Measurements from ENCODE around the gene GORASP2. TPM values are rescaled to one million over a fixed set of nuclear protein-coding genes. Genes with fewer than 3 reads are reported as not detected.

Gene GORASP2
- total RNA-seq, 2 donors from 2014 or later, result 58.4 to 69.0 TPM

DNA sequence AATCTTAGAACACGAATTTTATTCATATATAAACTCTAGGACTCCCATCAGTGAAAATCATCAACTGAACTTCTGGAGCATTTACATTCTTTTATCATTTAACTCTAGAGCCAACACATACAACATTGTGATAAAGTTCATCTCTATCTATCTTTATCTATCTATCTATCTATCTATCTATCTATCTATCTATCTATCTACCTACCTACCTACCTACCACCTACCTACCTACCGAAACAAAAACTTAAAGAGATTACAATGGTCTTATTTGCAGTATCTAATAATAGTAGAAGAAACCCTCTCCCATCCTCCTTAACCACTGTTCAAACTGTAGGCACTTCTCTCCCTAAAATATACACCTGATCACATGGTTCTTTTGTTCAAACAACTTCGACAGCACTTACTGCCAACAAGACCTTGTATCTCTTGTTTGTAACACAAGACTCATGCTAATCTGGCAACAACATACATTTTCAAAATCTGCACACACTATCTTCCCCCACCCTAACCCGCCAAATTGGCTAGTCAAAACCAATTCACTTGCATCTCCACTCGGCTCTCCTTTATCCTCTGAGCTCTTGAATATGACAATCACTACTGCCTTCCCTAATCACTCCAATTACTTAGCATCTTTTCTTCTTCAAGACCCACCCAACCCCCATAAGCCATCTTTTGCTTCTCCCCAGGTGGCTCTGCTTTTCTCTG, 69.0 kb downstream of the GORASP2 start:
- Histone ChIP-seq H3K4me1 (no peaks in the 10 kb centered on the region), H3K36me3 (peaks cover 28% of the 10 kb centered on the region), H3K9me3 (no peaks in the 10 kb centered on the region), H3K27ac (no peak overlapping the region), H3K27me3 (no peaks in the 10 kb centered on the region), H3K4me3 (no peak overlapping the region)
- TF ChIP-seq, protein P1, sequence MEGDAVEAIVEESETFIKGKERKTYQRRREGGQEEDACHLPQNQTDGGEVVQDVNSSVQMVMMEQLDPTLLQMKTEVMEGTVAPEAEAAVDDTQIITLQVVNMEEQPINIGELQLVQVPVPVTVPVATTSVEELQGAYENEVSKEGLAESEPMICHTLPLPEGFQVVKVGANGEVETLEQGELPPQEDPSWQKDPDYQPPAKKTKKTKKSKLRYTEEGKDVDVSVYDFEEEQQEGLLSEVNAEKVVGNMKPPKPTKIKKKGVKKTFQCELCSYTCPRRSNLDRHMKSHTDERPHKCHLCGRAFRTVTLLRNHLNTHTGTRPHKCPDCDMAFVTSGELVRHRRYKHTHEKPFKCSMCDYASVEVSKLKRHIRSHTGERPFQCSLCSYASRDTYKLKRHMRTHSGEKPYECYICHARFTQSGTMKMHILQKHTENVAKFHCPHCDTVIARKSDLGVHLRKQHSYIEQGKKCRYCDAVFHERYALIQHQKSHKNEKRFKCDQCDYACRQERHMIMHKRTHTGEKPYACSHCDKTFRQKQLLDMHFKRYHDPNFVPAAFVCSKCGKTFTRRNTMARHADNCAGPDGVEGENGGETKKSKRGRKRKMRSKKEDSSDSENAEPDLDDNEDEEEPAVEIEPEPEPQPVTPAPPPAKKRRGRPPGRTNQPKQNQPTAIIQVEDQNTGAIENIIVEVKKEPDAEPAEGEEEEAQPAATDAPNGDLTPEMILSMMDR (IDR thresholded peaks at IDR 0.05), result no peak
- DNase-seq (ENCODE audit: low spot score), result no peak

DNA sequence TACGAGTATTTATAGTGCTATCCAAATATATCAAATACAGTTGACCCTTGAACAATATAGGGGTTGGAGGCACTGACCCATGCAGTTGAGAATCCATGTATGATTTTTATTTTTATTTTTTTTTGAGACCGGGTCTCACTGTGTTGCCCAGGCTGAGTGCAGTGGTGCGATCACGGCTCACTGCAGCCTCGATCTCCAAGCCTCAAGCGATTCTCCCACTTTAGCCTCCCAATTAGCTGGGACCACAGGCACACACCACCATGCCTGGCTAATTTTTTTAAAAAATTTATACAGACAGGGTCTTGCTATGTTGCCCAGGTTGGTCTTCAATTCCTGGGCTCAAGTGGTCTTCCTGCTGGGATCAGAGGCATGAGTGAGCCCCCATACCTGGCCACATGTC, 70.6 kb downstream of the GORASP2 start:
- Histone ChIP-seq H3K27me3 (no peaks in the 10 kb centered on the region), H3K4me1 (no peaks in the 10 kb centered on the region), H3K36me3 (peaks cover 34% of the 10 kb centered on the region), H3K9me3 (no peaks in the 10 kb centered on the region), H3K4me3 (no peak overlapping the region), H3K27ac (no peak overlapping the region)
- DNase-seq (ENCODE audit: low spot score), result no peak
- TF ChIP-seq, protein P1 (IDR thresholded peaks at IDR 0.05), result no peak

DNA sequence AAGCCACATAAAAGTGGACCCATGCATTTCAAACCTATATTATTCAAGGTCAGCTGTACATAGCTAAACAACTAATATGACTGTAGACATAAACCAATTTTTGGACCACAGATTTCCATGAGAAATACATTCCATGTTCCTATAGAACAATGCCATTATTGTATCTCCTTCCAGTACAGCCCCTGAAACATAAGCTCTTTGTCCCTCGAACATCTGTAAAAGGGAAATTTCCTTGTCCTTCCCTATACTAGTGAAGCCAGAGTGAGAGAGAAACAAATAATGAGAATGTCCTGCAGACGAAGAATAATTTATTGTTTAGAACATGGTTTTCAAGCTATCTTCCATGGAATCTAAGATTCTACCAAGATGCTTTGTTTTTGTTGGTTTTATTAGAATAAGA, 75.3 kb downstream of the GORASP2 start:
- no peak for DNase-seq (ENCODE audit: low spot score)
- Histone ChIP-seq H3K27ac (no peak overlapping the region), H3K36me3 (peaks cover 26% of the 10 kb centered on the region), H3K9me3 (no peaks in the 10 kb centered on the region), H3K4me3 (no peak overlapping the region), H3K27me3 (no peaks in the 10 kb centered on the region), H3K4me1 (no peaks in the 10 kb centered on the region)
- TF ChIP-seq, protein P1 (IDR thresholded peaks at IDR 0.05), result no peak

DNA sequence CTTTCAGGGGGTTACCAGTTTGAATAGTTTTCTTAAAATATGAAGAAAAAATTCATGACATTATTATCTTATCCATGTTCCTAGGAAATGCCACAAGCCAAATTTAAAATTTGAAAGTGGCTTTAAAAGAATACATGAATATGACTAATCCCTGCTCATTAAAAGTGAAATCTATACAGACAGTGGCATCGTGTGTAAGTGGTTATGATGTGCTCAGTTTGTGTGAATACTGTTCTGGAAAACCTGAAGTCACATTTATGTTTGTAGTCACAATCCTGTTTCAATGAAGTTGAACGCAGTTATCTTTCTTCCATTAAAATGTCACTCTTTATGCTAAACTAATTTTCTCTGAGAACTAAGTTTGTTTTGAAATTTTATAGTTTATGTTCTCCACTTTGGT, 75.8 kb downstream of the GORASP2 start:
- H3K9me3 ChIP-seq, result no peaks in the 10 kb centered on the region
- no peak for DNase-seq (ENCODE audit: low spot score)

DNA sequence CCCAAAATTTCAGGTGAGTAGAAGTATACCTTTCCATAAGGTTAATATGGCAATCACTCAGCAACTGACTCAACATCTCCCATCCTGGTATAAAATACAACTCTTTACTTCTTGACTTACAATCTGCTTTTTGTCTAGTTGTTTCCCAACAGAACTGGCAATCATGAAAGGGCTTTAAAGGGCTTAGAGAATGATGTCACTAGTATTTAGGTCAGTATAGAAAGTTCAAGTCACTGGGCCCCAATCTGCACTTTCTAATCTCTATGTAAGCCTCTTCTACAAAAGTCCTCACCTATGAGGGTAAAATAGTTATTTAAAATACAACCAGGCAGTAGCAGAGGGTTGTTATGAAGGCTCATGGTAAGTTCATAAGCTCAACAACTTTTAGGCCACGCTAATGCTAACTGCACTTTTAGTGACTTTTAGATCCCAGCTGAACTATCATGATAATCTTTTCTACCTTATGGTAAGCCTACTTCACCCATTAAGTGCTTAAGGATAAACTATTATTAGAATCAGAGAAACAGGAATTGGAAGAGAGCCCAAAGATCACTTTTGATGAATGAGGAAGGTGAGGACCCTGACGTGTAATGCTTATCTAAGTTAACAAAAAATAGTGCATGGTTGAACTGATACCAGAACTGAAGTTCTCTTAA, 79.6 kb downstream of the GORASP2 start:
- TF ChIP-seq, protein P1 (IDR thresholded peaks at IDR 0.05), result no peak
- no peaks in the 10 kb centered on the region for H3K4me1 ChIP-seq
- H3K27ac ChIP-seq, result no peak overlapping the region
- DNase-seq (ENCODE audit: low spot score), result no peak
- H3K36me3 ChIP-seq, result peaks cover 27% of the 10 kb centered on the region
- no peaks in the 10 kb centered on the region for H3K9me3 ChIP-seq
- no peak overlapping the region for H3K4me3 ChIP-seq
- H3K27me3 ChIP-seq, result no peaks in the 10 kb centered on the region

More for the DNA sequence above, 75.8 kb downstream of the GORASP2 start:
- no peak overlapping the region for H3K27ac ChIP-seq
- H3K4me3 ChIP-seq, result no peak overlapping the region
- H3K4me1 ChIP-seq, result no peaks in the 10 kb centered on the region
- TF ChIP-seq, protein P1 (IDR thresholded peaks at IDR 0.05), result no peak
- H3K27me3 ChIP-seq, result no peaks in the 10 kb centered on the region
- H3K36me3 ChIP-seq, result peaks cover 22% of the 10 kb centered on the region
